Measurements from ENCODE around the gene EHD4.

DNA sequence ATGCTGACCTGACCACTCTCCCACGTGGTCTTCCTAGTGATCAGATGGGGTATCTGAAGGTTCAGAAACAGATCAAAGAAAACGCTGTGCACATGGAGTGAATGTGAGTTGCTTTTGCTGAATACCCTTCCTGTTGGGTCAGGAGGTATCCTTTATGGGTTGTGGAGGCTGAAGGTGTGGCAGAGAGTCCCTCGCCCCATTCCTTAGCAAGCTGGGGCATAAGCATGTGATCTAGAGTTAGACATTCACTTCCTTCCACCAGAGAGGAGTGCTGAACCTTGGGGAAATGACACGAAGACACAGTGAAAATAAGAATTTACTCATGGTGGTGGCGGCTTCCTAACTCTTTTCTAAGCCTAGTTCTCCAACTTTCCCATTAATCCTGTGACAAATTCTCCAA is 50.7 kb downstream of the EHD4 start:
- TF ChIP-seq POLR2A (IDR thresholded peaks at IDR 0.05) = no peak
- TF ChIP-seq, protein P1, sequence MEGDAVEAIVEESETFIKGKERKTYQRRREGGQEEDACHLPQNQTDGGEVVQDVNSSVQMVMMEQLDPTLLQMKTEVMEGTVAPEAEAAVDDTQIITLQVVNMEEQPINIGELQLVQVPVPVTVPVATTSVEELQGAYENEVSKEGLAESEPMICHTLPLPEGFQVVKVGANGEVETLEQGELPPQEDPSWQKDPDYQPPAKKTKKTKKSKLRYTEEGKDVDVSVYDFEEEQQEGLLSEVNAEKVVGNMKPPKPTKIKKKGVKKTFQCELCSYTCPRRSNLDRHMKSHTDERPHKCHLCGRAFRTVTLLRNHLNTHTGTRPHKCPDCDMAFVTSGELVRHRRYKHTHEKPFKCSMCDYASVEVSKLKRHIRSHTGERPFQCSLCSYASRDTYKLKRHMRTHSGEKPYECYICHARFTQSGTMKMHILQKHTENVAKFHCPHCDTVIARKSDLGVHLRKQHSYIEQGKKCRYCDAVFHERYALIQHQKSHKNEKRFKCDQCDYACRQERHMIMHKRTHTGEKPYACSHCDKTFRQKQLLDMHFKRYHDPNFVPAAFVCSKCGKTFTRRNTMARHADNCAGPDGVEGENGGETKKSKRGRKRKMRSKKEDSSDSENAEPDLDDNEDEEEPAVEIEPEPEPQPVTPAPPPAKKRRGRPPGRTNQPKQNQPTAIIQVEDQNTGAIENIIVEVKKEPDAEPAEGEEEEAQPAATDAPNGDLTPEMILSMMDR (IDR thresholded peaks at IDR 0.05) = no peak
